ENCODE measurements around the gene DHX8. TPM values are rescaled to one million over a fixed set of nuclear protein-coding genes. Genes with fewer than 3 reads are reported as not detected.
"Not testable (repeated sequence)": the region's sequence is repeated elsewhere in the genome, so short reads cannot be mapped to it uniquely, and the experiment has no call there.

The DHX8 gene
- total RNA-seq, 6 experiments from 2014 or later: 14.1 to 18.6 (median 17.5) TPM

DNA sequence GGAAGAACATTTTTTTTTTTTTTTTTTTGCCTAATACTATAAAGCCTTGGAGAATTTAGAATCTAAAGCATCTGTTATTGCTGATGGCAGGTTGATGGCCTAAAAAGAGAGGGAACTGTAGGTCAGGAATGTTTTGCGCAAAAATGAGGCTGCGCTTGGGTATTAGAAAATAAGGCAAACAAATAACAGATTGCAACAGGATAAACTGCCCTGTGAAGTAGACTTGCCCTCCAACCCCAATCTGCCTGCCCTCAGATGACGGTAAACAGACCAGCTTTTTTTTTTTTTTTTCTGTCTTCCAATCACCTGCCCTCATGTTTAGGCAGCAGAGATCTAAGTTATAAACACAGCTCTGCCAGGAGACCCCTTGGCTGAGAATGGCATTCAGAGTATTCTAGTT is 3.8 kb upstream of the DHX8 start:
- peak overlapping the region; percentile 35 to 90 (median 82) for H3K27ac ChIP-seq
- ATAC-seq (peak; percentile 24 to 57 (median 30)), DNase-seq (peak in 2 of 3 donors; percentile 69 to 81)
- H3K36me3 ChIP-seq: no peaks in the 10 kb centered on the region
- no peaks in the 10 kb centered on the region for H3K9me3 ChIP-seq
- H3K4me3 ChIP-seq: no peak overlapping the region
- H3K4me1 ChIP-seq: peaks cover 0 to 86% (median 41%) of the 10 kb centered on the region in 4 donors
- intact Hi-C loops (cut with DNase I): loop anchor here (5.0 kb wide), 2 partner anchors 83 to 88 kb away; partner anchors contain the start of gene ARL4D (in 1 of the 2)
- TF ChIP-seq, protein P1, sequence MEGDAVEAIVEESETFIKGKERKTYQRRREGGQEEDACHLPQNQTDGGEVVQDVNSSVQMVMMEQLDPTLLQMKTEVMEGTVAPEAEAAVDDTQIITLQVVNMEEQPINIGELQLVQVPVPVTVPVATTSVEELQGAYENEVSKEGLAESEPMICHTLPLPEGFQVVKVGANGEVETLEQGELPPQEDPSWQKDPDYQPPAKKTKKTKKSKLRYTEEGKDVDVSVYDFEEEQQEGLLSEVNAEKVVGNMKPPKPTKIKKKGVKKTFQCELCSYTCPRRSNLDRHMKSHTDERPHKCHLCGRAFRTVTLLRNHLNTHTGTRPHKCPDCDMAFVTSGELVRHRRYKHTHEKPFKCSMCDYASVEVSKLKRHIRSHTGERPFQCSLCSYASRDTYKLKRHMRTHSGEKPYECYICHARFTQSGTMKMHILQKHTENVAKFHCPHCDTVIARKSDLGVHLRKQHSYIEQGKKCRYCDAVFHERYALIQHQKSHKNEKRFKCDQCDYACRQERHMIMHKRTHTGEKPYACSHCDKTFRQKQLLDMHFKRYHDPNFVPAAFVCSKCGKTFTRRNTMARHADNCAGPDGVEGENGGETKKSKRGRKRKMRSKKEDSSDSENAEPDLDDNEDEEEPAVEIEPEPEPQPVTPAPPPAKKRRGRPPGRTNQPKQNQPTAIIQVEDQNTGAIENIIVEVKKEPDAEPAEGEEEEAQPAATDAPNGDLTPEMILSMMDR (IDR thresholded peaks at IDR 0.05): no peak
- no peak for TF ChIP-seq POLR2A (IDR thresholded peaks at IDR 0.05)
- 23% methylated on average over 3 of the region's 3 CpGs for WGBS (ENCODE audit: insufficient coverage, low coverage, low lambda C conversion rate, missing lambda C conversion rate)
- H3K27me3 ChIP-seq: no peaks in the 10 kb centered on the region

DNA sequence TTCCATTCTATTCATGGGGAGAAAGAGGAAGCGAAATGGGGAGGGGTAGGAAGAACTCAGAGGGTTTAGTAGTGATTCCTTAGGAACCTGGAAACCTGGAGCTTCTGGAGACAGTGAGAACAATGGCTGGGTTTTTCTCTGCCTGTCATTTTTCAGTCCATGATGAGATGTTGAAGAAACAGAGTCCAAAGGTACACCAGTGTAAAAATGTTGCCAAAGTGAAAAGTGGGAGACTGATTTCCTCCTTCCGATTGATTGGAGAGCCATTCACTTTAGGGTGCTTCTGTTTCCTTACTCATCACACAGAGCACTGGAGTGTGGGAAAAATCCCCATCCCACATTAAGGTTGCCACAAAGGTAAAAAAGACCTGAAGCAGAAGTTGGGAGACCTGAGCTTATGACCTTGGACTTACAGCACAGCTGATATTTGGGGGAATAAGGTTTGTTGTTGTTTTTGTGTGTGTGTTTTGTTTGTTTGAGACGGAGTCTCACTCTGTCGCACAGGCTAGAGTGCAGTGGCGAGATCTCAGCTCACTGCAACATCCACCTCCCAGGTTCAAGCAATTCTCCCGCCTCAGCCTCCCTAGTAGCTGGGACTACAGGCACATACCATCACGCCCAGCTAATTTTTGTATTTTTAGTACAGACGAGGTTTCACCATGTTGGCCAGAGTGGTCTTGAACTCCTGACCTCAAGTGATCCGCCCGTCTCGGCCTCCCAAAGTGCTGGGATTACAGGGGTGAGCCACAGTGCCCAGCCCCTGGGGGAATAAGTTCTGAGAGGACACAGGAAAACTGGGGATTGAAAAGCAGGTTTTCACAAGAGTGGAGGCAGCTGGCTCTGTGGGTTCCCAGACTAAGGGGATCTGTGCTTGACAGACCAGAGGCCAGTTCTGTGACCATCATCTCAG is 1.4 kb upstream of the DHX8 start:
- Histone ChIP-seq H3K4me1 (peaks cover 0 to 73% (median 37%) of the 10 kb centered on the region in 4 donors), H3K9me3 (no peaks in the 10 kb centered on the region), H3K36me3 (no peaks in the 10 kb centered on the region), H3K27ac (peak overlapping the region; percentile 41 to 90 (median 63)), H3K4me3 (no peak overlapping the region), H3K27me3 (no peaks in the 10 kb centered on the region)
- intact Hi-C loops (cut with DNase I): loop anchor here (5.0 kb wide), 2 partner anchors 85 to 90 kb away; partner anchors contain the start of gene ARL4D (in 1 of the 2)
- WGBS (ENCODE audit: insufficient coverage, low coverage, low lambda C conversion rate, missing lambda C conversion rate): 58% methylated on average over 10 of the region's 11 CpGs
- TF ChIP-seq POLR2A (IDR thresholded peaks at IDR 0.05): no peak
- TF ChIP-seq, protein P1 (IDR thresholded peaks at IDR 0.05): no peak
- DNase-seq (no peak), ATAC-seq (no peak)

DNA sequence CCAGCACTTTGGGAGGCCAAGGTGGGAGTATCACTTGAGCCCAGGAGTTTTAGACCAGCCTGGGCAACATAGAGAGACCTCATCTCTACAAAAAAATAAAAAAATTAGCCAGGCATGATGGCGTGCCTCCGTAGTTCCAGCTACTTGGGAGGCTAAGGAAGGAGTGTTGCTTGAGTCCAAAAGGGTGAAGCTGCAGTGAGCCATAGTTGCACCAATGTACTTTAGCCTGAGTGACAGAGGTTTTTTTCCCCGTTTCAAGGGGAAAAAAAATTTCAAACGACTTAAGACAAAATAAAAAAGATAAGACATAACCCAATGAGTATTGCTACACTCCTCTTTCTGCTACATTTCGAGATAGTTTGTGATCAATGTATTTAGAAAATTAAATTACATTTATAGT is 6.8 kb downstream of the DHX8 start:
- no peak overlapping the region for H3K27ac ChIP-seq
- H3K36me3 ChIP-seq: peaks cover 3 to 58% (median 16%) of the 10 kb centered on the region in 4 donors
- no peak overlapping the region for H3K4me3 ChIP-seq
- peaks cover 0 to 3% (median 1%) of the 10 kb centered on the region in 4 donors for H3K4me1 ChIP-seq
- no peak for TF ChIP-seq POLR2A (IDR thresholded peaks at IDR 0.05)
- DNase-seq (no peak), ATAC-seq (no peak)
- 82% methylated on average over 5 of the region's 5 CpGs for WGBS (ENCODE audit: insufficient coverage, low coverage, low lambda C conversion rate, missing lambda C conversion rate)
- H3K9me3 ChIP-seq: no peaks in the 10 kb centered on the region
- H3K27me3 ChIP-seq: no peaks in the 10 kb centered on the region
- intact Hi-C loops (cut with DNase I): no loop called here

DNA sequence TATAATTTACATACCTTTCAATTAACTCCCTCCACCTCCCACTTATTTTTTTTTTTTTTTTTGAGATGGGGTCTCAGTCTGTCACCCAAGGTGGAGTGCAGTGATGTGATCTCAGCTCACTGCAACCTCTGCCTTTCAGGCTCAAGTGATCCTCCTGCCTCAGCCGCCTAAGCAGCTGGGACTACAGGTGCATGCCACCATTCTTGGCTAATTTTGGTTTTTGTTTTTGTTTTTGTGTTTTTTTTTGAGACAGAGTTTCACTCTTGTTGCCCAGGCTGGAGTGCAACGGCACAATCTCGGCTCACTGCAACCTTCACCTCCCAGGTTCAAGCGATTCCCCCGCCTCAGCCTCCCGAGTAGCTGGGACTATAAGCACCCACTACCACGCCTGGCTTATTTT is 25.7 kb downstream of the DHX8 start:
- ATAC-seq; intact Hi-C loops (cut with DNase I); H3K9me3 ChIP-seq; H3K4me3 ChIP-seq; H3K27ac ChIP-seq; DNase-seq; H3K4me1 ChIP-seq; H3K27me3 ChIP-seq: not testable (repeated sequence)
- 100% methylated on average over 5 of the region's 7 CpGs for WGBS (ENCODE audit: insufficient coverage, low coverage, low lambda C conversion rate, missing lambda C conversion rate)
- H3K36me3 ChIP-seq: peaks cover 0 to 87% (median 39%) of the 10 kb centered on the region in 4 donors

DNA sequence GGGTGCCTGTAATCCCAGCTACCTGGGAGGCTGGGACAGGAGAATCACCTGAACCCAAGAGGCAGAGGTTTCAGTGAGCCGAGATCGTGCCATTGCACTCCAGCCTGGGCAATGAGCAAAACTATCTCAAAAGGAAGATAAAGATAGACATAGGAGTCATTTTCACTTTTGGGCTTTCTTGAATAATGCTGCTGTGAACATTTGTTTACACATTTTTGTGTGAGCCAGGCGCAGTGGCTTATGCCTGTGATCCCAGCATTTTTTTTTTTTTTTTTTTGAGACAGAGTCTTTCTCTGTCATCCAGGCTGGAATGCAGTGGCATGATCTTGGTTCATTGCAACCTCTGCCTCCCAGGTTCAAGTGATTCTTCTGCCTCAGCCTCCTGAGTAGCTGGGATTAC is 27.4 kb downstream of the DHX8 start:
- DNase-seq; H3K9me3 ChIP-seq; H3K27ac ChIP-seq; H3K27me3 ChIP-seq; ATAC-seq; intact Hi-C loops (cut with DNase I); H3K4me1 ChIP-seq; H3K4me3 ChIP-seq: not testable (repeated sequence)
- H3K36me3 ChIP-seq: peaks cover 0 to 86% (median 29%) of the 10 kb centered on the region in 4 donors
- WGBS (ENCODE audit: insufficient coverage, low coverage, low lambda C conversion rate, missing lambda C conversion rate): 97% methylated on average over 3 of the region's 3 CpGs

DNA sequence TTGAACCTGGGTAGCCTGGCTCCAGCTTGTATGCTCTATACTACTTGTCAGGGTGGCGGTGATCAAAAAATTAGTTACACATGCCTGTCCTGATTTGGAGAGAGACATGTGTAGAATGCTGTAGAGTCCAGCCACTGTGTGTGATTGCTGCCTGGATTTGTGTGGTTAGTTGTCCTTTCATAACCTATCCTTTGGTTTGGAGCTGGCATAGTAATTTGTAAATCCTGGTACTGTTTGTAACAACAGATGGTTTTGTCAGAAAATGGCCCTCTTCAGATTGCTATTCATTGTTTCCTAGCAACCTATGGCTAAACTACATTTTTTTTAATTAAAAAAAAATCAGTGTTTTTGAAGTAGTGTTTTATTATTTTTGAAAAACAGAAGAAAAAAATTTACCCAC is 31.9 kb downstream of the DHX8 start:
- Histone ChIP-seq H3K27me3 (no peaks in the 10 kb centered on the region), H3K4me1 (no peaks in the 10 kb centered on the region), H3K4me3 (no peak overlapping the region), H3K9me3 (no peaks in the 10 kb centered on the region), H3K36me3 (peaks cover 5 to 86% (median 32%) of the 10 kb centered on the region in 4 donors), H3K27ac (no peak overlapping the region)
- TF ChIP-seq, protein P1 (IDR thresholded peaks at IDR 0.05): no peak
- no peak for TF ChIP-seq POLR2A (IDR thresholded peaks at IDR 0.05)
- WGBS (ENCODE audit: insufficient coverage, low coverage, low lambda C conversion rate, missing lambda C conversion rate): 86% methylated on average over 1 of the region's 1 CpG
- intact Hi-C loops (cut with DNase I): no loop called here
- no peak for DNase-seq
- ATAC-seq: no peak
